HEK293 (cell line): ENCODE data around the gene NR2F2.

ENCODE experiments used
- CTCF ChIA-PET: fragments of 350-600 bp; formaldehyde crosslinking; extraction: SDS; loops from one replicate; lab custom pipeline; 2021; ENCODE audit warnings: antibody characterized with exemption; lab: Yijun Ruan, JAX
- POLR2A ChIA-PET: fragments of 300-600 bp; formaldehyde crosslinking; extraction: SDS; loops from one replicate; lab custom pipeline; 2020; ENCODE audit warnings: antibody characterized with exemption, inconsistent platforms; lab: Yijun Ruan, JAX
- H3K27ac ChIP-seq: fragments of 200-500 bp; sonication (Bioruptor generic); 2 replicates; pipeline ENCODE4 v1.5.1; 2014; ENCODE audit warnings: low read depth, low read length, control low read depth, inconsistent platforms; ENCODE audit errors: extremely low read depth
- H3K36me3 ChIP-seq, 2 experiments: fragments of 200-500 bp in 1 of 2; sonication (Bioruptor generic) in 1 of 2; 1 replicate in 1 of 2; 2 replicates in 1 of 2; pipeline ENCODE4 v1.5.1; 2014 to 2017; ENCODE audit warnings: inconsistent platforms in 2 of 2, low read length in 2 of 2; ENCODE audit not compliant: control insufficient read depth in 2 of 2, insufficient read depth in 1 of 2
- H3K4me1 ChIP-seq: fragments of 200-500 bp; sonication (Bioruptor generic); 2 replicates; pipeline ENCODE4 v1.5.1; 2014; ENCODE audit warnings: mild to moderate bottlenecking, low read length, inconsistent platforms; ENCODE audit not compliant: control insufficient read depth, insufficient read depth
- H3K4me3 ChIP-seq: 2 replicates; pipeline ENCODE4 v1.5.1; 2011; ENCODE audit warnings: low read depth, mild to moderate bottlenecking, control low read depth, low read length, moderate library complexity
- H3K9me3 ChIP-seq: fragments of 200-500 bp; sonication (Bioruptor generic); 2 replicates; pipeline ENCODE4 v1.5.1; 2014; ENCODE audit warnings: low read depth, low read length, inconsistent platforms; ENCODE audit not compliant: control insufficient read depth, insufficient read depth
- GFI1B ChIP-seq: fragments of 450-650 bp; formaldehyde crosslinking; IDR thresholded peaks from 2 replicates; pipeline ENCODE4 v1.5.1; 2016; ENCODE audit warnings: missing biosample characterization, missing genetic modification characterization
- MZF1 ChIP-seq: fragments of 450-650 bp; formaldehyde crosslinking; IDR thresholded peaks from 2 replicates; pipeline ENCODE4 v1.5.1; 2017; ENCODE audit warnings: missing biosample characterization, missing genetic modification characterization, borderline replicate concordance
- SETDB1 ChIP-seq: IDR thresholded peaks from one replicate; pipeline ENCODE4 v1.6.1; 2017; ENCODE audit warnings: mild to moderate bottlenecking, low read length, moderate library complexity, mixed read lengths; ENCODE audit not compliant: insufficient read length
- ZBTB1 ChIP-seq: fragments of 450-650 bp; formaldehyde crosslinking; IDR thresholded peaks from 2 replicates; pipeline ENCODE4 v1.5.1; 2016; ENCODE audit warnings: missing biosample characterization, missing genetic modification characterization
- ZBTB17 ChIP-seq: fragments of 450-650 bp; formaldehyde crosslinking; IDR thresholded peaks from 2 replicates; pipeline ENCODE4 v1.5.1; 2016; ENCODE audit warnings: missing biosample characterization, missing genetic modification characterization
- ZNF10 ChIP-seq: fragments of 450-650 bp; formaldehyde crosslinking; IDR thresholded peaks from 2 replicates; pipeline ENCODE4 v1.5.1; 2017; ENCODE audit warnings: missing biosample characterization, missing genetic modification characterization
- ZNF211 ChIP-seq: fragments of 450-650 bp; formaldehyde crosslinking; IDR thresholded peaks from 2 replicates; pipeline ENCODE4 v1.5.1; 2016; ENCODE audit warnings: low read depth, missing biosample characterization, missing genetic modification characterization
- ZNF239 ChIP-seq: fragments of 450-650 bp; formaldehyde crosslinking; IDR thresholded peaks from 2 replicates; pipeline ENCODE4 v1.5.1; 2016; ENCODE audit warnings: missing biosample characterization, missing genetic modification characterization
- ZNF248 ChIP-seq: fragments of 450-650 bp; formaldehyde crosslinking; IDR thresholded peaks from 2 replicates; pipeline ENCODE4 v1.5.1; 2017; ENCODE audit warnings: missing biosample characterization, missing genetic modification characterization
- ZNF548 ChIP-seq: fragments of 450-650 bp; formaldehyde crosslinking; IDR thresholded peaks from 2 replicates; pipeline ENCODE4 v1.5.1; 2016; ENCODE audit warnings: missing biosample characterization, missing genetic modification characterization
- ZNF654 ChIP-seq: fragments of 450-650 bp; formaldehyde crosslinking; IDR thresholded peaks from 2 replicates; pipeline ENCODE4 v1.5.1; 2016; ENCODE audit warnings: low read depth, missing biosample characterization, missing genetic modification characterization
- ZNF768 ChIP-seq: fragments of 450-650 bp; formaldehyde crosslinking; IDR thresholded peaks from 2 replicates; pipeline ENCODE4 v1.5.1; 2018; ENCODE audit warnings: missing biosample characterization, mild to moderate bottlenecking, missing genetic modification characterization
- TF ChIP-seq, protein P1 (sequence below): fragments of 450-650 bp; formaldehyde crosslinking; IDR thresholded peaks from 2 replicates; pipeline ENCODE4 v1.5.1; 2016; ENCODE audit warnings: missing biosample characterization, missing genetic modification characterization
- TF ChIP-seq, protein P2 (sequence below): fragments of 450-650 bp; formaldehyde crosslinking; IDR thresholded peaks from 2 replicates; pipeline ENCODE4 v1.5.1; 2017; ENCODE audit warnings: missing biosample characterization, missing genetic modification characterization

The NR2F2 gene

GRCh38 chr15:96309143-96309660, 21.3 kb upstream of the NR2F2 start (continued):
- TF ChIP-seq, protein P1, sequence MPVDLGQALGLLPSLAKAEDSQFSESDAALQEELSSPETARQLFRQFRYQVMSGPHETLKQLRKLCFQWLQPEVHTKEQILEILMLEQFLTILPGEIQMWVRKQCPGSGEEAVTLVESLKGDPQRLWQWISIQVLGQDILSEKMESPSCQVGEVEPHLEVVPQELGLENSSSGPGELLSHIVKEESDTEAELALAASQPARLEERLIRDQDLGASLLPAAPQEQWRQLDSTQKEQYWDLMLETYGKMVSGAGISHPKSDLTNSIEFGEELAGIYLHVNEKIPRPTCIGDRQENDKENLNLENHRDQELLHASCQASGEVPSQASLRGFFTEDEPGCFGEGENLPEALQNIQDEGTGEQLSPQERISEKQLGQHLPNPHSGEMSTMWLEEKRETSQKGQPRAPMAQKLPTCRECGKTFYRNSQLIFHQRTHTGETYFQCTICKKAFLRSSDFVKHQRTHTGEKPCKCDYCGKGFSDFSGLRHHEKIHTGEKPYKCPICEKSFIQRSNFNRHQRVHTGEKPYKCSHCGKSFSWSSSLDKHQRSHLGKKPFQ, result no peak
- no peak for TF ChIP-seq ZNF548 (tag by site-specific recombination)
- no peak for TF ChIP-seq MZF1 (tag by site-specific recombination)
- no peak for TF ChIP-seq ZNF10 (tag by site-specific recombination)
- no peak for TF ChIP-seq ZBTB1 (tag by site-specific recombination)
- TF ChIP-seq SETDB1, result no peak
- TF ChIP-seq ZNF239, result no peak
- TF ChIP-seq ZNF768 (tag by site-specific recombination), result no peak

DNA sequence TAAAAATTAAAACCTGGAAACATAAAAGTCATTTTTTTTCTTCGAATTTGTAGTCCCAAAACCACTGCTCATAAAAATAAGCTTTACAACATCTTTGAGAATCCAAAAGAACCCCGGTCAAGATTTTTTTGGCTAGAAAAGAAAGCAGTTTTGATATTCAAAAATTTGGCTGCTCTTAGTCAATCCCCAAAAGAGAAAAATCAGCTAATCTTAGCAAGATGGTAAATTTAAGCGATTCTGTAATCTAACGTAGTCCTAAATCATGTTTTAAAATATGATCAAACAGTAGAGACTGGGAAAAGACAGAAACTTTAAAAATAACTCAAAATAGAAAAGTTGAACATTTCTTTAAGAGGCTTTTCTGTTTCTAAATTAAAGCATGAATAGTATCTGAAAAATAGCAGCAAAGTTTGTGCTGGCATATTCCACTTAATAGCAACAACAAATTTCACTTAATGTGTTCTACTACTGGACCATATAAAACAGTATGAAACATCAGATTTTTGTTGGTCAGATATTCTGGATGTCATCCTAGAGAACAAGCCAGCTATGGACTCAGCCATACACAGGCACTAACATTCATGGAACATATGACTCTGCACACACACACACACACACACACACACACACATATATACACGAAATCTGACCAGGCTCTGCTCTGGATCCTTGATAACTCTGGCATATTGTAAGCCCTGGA, 19.1 kb upstream of the NR2F2 start:
- no peak overlapping the region for H3K4me3 ChIP-seq
- no peaks in the 10 kb centered on the region for H3K4me1 ChIP-seq
- TF ChIP-seq, protein P2, sequence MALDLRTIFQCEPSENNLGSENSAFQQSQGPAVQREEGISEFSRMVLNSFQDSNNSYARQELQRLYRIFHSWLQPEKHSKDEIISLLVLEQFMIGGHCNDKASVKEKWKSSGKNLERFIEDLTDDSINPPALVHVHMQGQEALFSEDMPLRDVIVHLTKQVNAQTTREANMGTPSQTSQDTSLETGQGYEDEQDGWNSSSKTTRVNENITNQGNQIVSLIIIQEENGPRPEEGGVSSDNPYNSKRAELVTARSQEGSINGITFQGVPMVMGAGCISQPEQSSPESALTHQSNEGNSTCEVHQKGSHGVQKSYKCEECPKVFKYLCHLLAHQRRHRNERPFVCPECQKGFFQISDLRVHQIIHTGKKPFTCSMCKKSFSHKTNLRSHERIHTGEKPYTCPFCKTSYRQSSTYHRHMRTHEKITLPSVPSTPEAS (tag by site-specific recombination), result 0 out of 2 replicates have a peak, but pooled peaks have one; percentile 50
- TF ChIP-seq GFI1B (tag by site-specific recombination), result no peak
- H3K9me3 ChIP-seq, result no peaks in the 10 kb centered on the region
- H3K36me3 ChIP-seq, result no peaks in the 10 kb centered on the region
- ChIA-PET CTCF (interaction anchor here (0.5 to 1.8 kb wide), 2 partner anchors 15 to 65 kb away, joined by 3 to 5 read pairs; no protein-coding TSS in a partner anchor), POLR2A (interaction anchor here (0.6 kb wide), 1 partner anchor 1904 kb away, joined by 4 read pairs; no protein-coding TSS in a partner anchor)
- H3K27ac ChIP-seq, result no peak overlapping the region

- TF ChIP-seq ZBTB17 (0 out of 2 replicates have a peak, but pooled peaks have one; percentile 18), ZNF654 (tag by site-specific recombination) (no peak)
- ChIA-PET CTCF (interaction anchor here (0.6 kb wide), 1 partner anchor 934 kb away, joined by 4 read pairs; no protein-coding TSS in a partner anchor), POLR2A (no interaction called here)
- no peak overlapping the region for H3K27ac ChIP-seq
- H3K4me3 ChIP-seq, result no peak overlapping the region
- H3K36me3 ChIP-seq, result no peaks in the 10 kb centered on the region
- H3K4me1 ChIP-seq, result peaks cover 3% of the 10 kb centered on the region
- no peaks in the 10 kb centered on the region for H3K9me3 ChIP-seq
These were observed 18.6 kb upstream of the NR2F2 start for GRCh38 chr15:96311956-96312294.

- POLR2A ChIA-PET, result interaction anchor here (0.6 to 1.0 kb wide), 2 partner anchors 18 to 114 kb away, joined by 3 read pairs; partner anchors contain the start of gene NR2F2
- H3K36me3 ChIP-seq, result no peaks in the 10 kb centered on the region
- no peak overlapping the region for H3K4me3 ChIP-seq
- CTCF ChIA-PET, result interaction anchor here (0.6 to 1.6 kb wide), 3 partner anchors 14 to 933 kb away, joined by 3 to 5 read pairs (median 4); no protein-coding TSS in a partner anchor
- no peak overlapping the region for H3K27ac ChIP-seq
- TF ChIP-seq ZNF248 (tag by site-specific recombination) (no peak), ZNF211 (no peak)
- H3K9me3 ChIP-seq, result no peaks in the 10 kb centered on the region
- peaks cover 11% of the 10 kb centered on the region for H3K4me1 ChIP-seq
These were observed 17.7 kb upstream of the NR2F2 start for GRCh38 chr15:96312641-96313335.
